ENCODE data around the gene LTBP1.

- TF ChIP-seq, protein P1, sequence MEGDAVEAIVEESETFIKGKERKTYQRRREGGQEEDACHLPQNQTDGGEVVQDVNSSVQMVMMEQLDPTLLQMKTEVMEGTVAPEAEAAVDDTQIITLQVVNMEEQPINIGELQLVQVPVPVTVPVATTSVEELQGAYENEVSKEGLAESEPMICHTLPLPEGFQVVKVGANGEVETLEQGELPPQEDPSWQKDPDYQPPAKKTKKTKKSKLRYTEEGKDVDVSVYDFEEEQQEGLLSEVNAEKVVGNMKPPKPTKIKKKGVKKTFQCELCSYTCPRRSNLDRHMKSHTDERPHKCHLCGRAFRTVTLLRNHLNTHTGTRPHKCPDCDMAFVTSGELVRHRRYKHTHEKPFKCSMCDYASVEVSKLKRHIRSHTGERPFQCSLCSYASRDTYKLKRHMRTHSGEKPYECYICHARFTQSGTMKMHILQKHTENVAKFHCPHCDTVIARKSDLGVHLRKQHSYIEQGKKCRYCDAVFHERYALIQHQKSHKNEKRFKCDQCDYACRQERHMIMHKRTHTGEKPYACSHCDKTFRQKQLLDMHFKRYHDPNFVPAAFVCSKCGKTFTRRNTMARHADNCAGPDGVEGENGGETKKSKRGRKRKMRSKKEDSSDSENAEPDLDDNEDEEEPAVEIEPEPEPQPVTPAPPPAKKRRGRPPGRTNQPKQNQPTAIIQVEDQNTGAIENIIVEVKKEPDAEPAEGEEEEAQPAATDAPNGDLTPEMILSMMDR (IDR thresholded peaks at IDR 0.05; ENCODE audit: poor library complexity): no peak
- no peak for TF ChIP-seq EZH2 (IDR thresholded peaks at IDR 0.05; ENCODE audit: borderline replicate concordance)
These were observed 330.3 kb downstream of the LTBP1 start for GRCh38 chr2:33277002-33277426.

Measured in hepatocyte (in vitro differentiated cells).